ENCODE data around the gene NRXN3.

GRCh38 chr14:79056879-79057278 is 886.7 kb downstream of the NRXN3 start:
- TF ChIP-seq EZH2 (IDR thresholded peaks at IDR 0.05; ENCODE audit: borderline replicate concordance) (no peak), CTCF (IDR thresholded peaks at IDR 0.05; ENCODE audit: poor library complexity) (no peak), EZH2phosphoT487 (IDR thresholded peaks at IDR 0.05; ENCODE audit: low read depth, severe bottlenecking, unreplicated experiment) (no peak)
